Adrenal gland (tissue), 12 donors: ENCODE data around the gene RASSF5. TPM values are rescaled to one million over a fixed set of nuclear protein-coding genes. Genes with fewer than 3 reads are reported as not detected.

Source experiments
- DNase-seq, 7 donors: peaks; one replicate each; pipeline ENCODE4 v3.0.0-alpha.2; 2019 to 2020
- H3K27ac ChIP-seq, 5 donors: fragments of 200-600 bp; sonication (generic) in 4 of 5; 1 replicate in 3 of 5; 2 replicates in 2 of 5; pipeline versions ENCODE4 v1.5.1 to v1.8.0; 2016 to 2020; ENCODE audit warnings: mild to moderate bottlenecking in 1 of 5
- H3K27me3 ChIP-seq: fragments of 200-600 bp; 2 replicates; pipeline ENCODE4 v1.8.0; 2021
- H3K36me3 ChIP-seq, 2 donors: fragments of 200-600 bp; replicated peaks in 1 of 2; 1 replicate in 1 of 2; 2 replicates in 1 of 2; pipeline versions ENCODE4 v1.5.1 to v1.8.0; 2018 to 2022
- H3K4me1 ChIP-seq, 2 donors: fragments of 200-600 bp; replicated peaks in 1 of 2; 1 replicate in 1 of 2; 2 replicates in 1 of 2; pipeline versions ENCODE4 v1.5.1 to v1.8.0; 2018 to 2021
- H3K4me3 ChIP-seq, 4 donors: fragments of 200-600 bp; sonication (generic) in 3 of 4; one replicate each; pipeline ENCODE4 v1.5.1; 2016 to 2018
- H3K9me3 ChIP-seq, 3 donors: fragments of 200-600 bp; sonication (generic) in 1 of 3; replicated peaks in 1 of 3; 1 replicate in 2 of 3; 2 replicates in 1 of 3; pipeline versions ENCODE4 v1.5.1 to v1.8.0; 2016 to 2021
- POLR2A ChIP-seq, 2 donors: fragments of 450-650 bp; IDR thresholded peaks; one replicate each; pipeline ENCODE4 v1.6.1; 2017; ENCODE audit warnings: antibody characterized with exemption in 2 of 2, mild to moderate bottlenecking in 2 of 2, moderate library complexity in 1 of 2
- WGBS, 4 donors: extraction: QIAGEN DNeasy Blood & Tissue Kit in 2 of 4; methylation state at CpG; one replicate each; pipeline versions ENCODE4 v1.1.5 to v1.1.7; 2013 to 2017; 5-methylcytosine and 5-hydroxymethylcytosine counted together
- intact Hi-C, 2 donors: fragments of 100-400 bp; cut with DNase I; formaldehyde crosslinking; loops; one replicate each; pipeline versions ENCODE4 v1.14.1 to v1.15.0; 2022 to 2023
- polyA plus RNA-seq, 3 donors: library from polyadenylated mRNA; stranded (reverse); fragments of 200-250 nt in 2 of 3; fragments of 350-450 nt in 1 of 3; fragmentation: Illumina TruSeq in 1 of 3; extraction: RNeasy Lipid Tissue Mini Kit (QIAGEN cat#74804) in 1 of 3; gene quantifications; one replicate each; pipeline ENCODE4 v1.2.3, GENCODE V29; 2013 to 2014
- total RNA-seq, 9 donors: library from RNA; depleted of rRNA in 4 of 9; stranded (reverse); fragments of >200 nt in 4 of 9; fragments of 120-200 nt in 1 of 9; fragmentation: NEBNext Ultra II Directional in 1 of 9; extraction: Animal tissue kit (Norgen Biotek cat#: 25700) in 1 of 9; gene quantifications; one replicate each; pipeline versions ENCODE4 v1.1.0 to v1.2.4, GENCODE V29; 2013 to 2023
- TF ChIP-seq, protein P1 (sequence below), 6 experiments: fragments of 450-650 bp in 4 of 6; fragments of 200-600 bp in 2 of 6; sonication (generic) in 1 of 6; IDR thresholded peaks; 1 replicate in 5 of 6; 2 replicates in 1 of 6; pipeline versions ENCODE4 v1.5.1 to v1.8.0; 2016 to 2021; ENCODE audit warnings: antibody characterized with exemption in 6 of 6, mild to moderate bottlenecking in 2 of 6, moderate library complexity in 1 of 6
- donor health status: healthy with polysubstance abuse.
- donor health status: Bipolar disorder and iron deficiency.
- donor health status: DM: yes; HTN: yes; CAD: no.
- donor health status: DM: no; HTN: no; CAD: no.
- donor health status: DM: no; HTN: no; CAD: no.
- donor health status: DM: yes; HTN: yes; CAD: no.

The RASSF5 gene
- total and polyA plus RNA-seq, 12 donors, result 7.1 to 57.9 (median 27.0) TPM

DNA sequence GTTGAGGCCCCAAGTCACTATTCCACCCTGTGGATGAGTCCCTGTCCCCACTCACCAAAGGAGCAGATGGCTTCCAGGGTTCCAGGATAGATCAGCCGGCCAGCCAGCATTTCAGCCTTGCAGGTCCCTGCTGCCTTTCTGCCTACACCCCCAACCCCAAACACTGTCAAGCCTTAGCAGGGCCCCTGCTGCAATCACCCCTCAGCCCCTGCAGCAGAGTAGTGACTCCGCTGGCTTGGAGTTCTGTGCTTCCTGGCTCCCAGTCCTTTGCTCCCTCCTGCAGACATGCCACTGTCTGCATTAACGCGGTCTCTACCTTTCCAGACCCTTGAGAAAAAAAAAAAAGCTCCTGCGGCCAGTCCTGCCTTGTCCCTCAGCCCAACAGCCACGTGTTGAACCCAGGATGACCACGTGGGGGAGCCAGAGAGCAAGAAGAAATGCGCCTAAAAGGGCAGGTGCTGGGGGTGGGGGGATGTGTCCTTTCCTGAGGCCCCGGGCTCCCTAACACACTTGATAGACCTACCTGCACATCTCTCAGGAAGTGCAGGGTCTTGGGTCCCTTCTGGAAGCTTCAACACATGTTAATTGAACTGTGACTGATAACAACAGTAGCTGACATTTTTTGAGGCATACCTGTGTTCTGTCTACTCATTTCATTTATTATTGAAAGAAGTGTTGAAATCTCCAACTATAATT, 37.4 kb downstream of the RASSF5 start:
- no peak overlapping the region for H3K27ac ChIP-seq
- intact Hi-C loops, result loop anchor here in 1 of 2 donors (2.0 kb wide), 1 partner anchor 38 kb away; no protein-coding TSS in a partner anchor
- H3K4me3 ChIP-seq, result no peak overlapping the region
- no peaks in the 10 kb centered on the region for H3K36me3 ChIP-seq
- 8 to 11% (median 9%) methylated on average over 8 to 9 of the region's 9 CpGs for WGBS, 4 donors
- TF ChIP-seq, protein P1, sequence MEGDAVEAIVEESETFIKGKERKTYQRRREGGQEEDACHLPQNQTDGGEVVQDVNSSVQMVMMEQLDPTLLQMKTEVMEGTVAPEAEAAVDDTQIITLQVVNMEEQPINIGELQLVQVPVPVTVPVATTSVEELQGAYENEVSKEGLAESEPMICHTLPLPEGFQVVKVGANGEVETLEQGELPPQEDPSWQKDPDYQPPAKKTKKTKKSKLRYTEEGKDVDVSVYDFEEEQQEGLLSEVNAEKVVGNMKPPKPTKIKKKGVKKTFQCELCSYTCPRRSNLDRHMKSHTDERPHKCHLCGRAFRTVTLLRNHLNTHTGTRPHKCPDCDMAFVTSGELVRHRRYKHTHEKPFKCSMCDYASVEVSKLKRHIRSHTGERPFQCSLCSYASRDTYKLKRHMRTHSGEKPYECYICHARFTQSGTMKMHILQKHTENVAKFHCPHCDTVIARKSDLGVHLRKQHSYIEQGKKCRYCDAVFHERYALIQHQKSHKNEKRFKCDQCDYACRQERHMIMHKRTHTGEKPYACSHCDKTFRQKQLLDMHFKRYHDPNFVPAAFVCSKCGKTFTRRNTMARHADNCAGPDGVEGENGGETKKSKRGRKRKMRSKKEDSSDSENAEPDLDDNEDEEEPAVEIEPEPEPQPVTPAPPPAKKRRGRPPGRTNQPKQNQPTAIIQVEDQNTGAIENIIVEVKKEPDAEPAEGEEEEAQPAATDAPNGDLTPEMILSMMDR (IDR thresholded peaks at IDR 0.05), result peak; percentile 62 to 88 (median 80)
- no peak for TF ChIP-seq POLR2A (IDR thresholded peaks at IDR 0.05)
- H3K9me3 ChIP-seq, result no peaks in the 10 kb centered on the region
- H3K27me3 ChIP-seq, result no peaks in the 10 kb centered on the region
- peaks cover 5 to 9% of the 10 kb centered on the region in 2 donors for H3K4me1 ChIP-seq
- DNase-seq, result peak; percentile 60 to 88 (median 78)

DNA sequence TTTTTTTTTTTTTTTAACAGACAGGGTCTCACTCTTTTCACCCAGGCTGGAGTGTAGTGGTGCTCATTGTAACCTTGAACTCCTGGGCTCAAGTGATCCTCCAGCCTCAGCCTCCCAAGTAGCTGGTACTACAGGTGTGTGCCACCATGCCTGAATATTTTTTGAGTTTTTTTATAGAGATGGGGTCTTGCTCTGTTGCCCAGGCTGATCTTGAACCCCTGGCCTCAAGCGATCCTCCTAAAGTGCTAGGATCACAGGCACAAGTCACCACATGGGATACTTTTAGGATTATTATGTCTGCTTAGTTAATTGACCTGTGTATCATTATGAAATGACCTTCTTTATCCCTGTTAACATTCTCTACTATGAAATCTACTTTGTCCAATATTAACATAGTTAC, 38.0 kb downstream of the RASSF5 start:
- TF ChIP-seq, protein P1 (IDR thresholded peaks at IDR 0.05), result no peak
- TF ChIP-seq POLR2A (IDR thresholded peaks at IDR 0.05), result no peak
- 93 to 100% (median 95%) methylated on average over 1 of the region's 1 CpG for WGBS, 4 donors
- intact Hi-C loops, result loop anchor here in 1 of 2 donors (2.0 kb wide), 1 partner anchor 37 kb away; no protein-coding TSS in a partner anchor
- no peak for DNase-seq
- no peak overlapping the region for H3K27ac ChIP-seq
- H3K9me3 ChIP-seq, result no peaks in the 10 kb centered on the region
- no peaks in the 10 kb centered on the region for H3K27me3 ChIP-seq
- peaks cover 3 to 5% of the 10 kb centered on the region in 2 donors for H3K4me1 ChIP-seq
- H3K4me3 ChIP-seq, result no peak overlapping the region
- H3K36me3 ChIP-seq, result no peaks in the 10 kb centered on the region

GRCh38 chr1:206547104-206547503, 39.8 kb downstream of the RASSF5 start:
- DNase-seq, result no peak
- Histone ChIP-seq H3K27ac (no peak overlapping the region), H3K36me3 (no peaks in the 10 kb centered on the region), H3K4me1 (peaks cover 0 to 5% of the 10 kb centered on the region in 2 donors), H3K4me3 (no peak overlapping the region), H3K27me3 (no peaks in the 10 kb centered on the region), H3K9me3 (no peaks in the 10 kb centered on the region)
- TF ChIP-seq, protein P1 (IDR thresholded peaks at IDR 0.05), result no peak
- no peak for TF ChIP-seq POLR2A (IDR thresholded peaks at IDR 0.05)
- intact Hi-C loops, result no loop called here
- 89 to 94% (median 91%) methylated on average over 7 of the region's 7 CpGs for WGBS, 4 donors

GRCh38 chr1:206550446-206550845, 43.1 kb downstream of the RASSF5 start:
- Histone ChIP-seq H3K36me3 (no peaks in the 10 kb centered on the region), H3K9me3 (no peaks in the 10 kb centered on the region), H3K27ac (no peak overlapping the region), H3K27me3 (no peaks in the 10 kb centered on the region), H3K4me3 (no peak overlapping the region), H3K4me1 (peaks cover 6 to 19% of the 10 kb centered on the region in 2 donors)
- TF ChIP-seq, protein P1 (IDR thresholded peaks at IDR 0.05), result no peak
- 69 to 84% (median 79%) methylated on average over 1 to 2 of the region's 2 CpGs for WGBS, 4 donors
- DNase-seq, result no peak
- intact Hi-C loops, result no loop called here
